Gastroesophageal sphincter (tissue), 4 donors: ENCODE measurements around the gene CCT2. TPM values are rescaled to one million over a fixed set of nuclear protein-coding genes. Genes with fewer than 3 reads are reported as not detected.

Experiments
- ATAC-seq: fragments of 150-250 bp; one replicate; pipeline ENCODE4 v1.9.1; 2016; ENCODE audit warnings: mild to moderate bottlenecking, moderate library complexity
- H3K27ac ChIP-seq, 4 donors: fragments of 200-600 bp; sonication (generic) in 3 of 4; 1 replicate in 3 of 4; 2 replicates in 1 of 4; pipeline ENCODE4 v1.5.1; 2016 to 2019
- H3K27me3 ChIP-seq: fragments of 200-600 bp; sonication (generic); one replicate; pipeline ENCODE4 v1.5.1; 2019
- H3K36me3 ChIP-seq, 2 donors: fragments of 200-600 bp; sonication (generic); one replicate each; pipeline ENCODE4 v1.5.1; 2019; ENCODE audit warnings: control low read depth in 1 of 2
- H3K4me1 ChIP-seq, 3 donors: fragments of 200-600 bp; sonication (generic); 1 replicate in 2 of 3; 2 replicates in 1 of 3; pipeline ENCODE4 v1.5.1; 2016 to 2019; ENCODE audit warnings: control low read depth in 2 of 3
- H3K4me3 ChIP-seq, 2 donors: fragments of 200-600 bp; sonication (generic); one replicate each; pipeline ENCODE4 v1.5.1; 2019; ENCODE audit warnings: mild to moderate bottlenecking in 1 of 2, moderate library complexity in 1 of 2
- H3K9me3 ChIP-seq, 3 donors: fragments of 200-600 bp; sonication (generic); one replicate each; pipeline ENCODE4 v1.5.1; 2017 to 2019; ENCODE audit warnings: control low read depth in 2 of 3
- EP300 ChIP-seq: sonication (generic); formaldehyde crosslinking; IDR thresholded peaks from one replicate; pipeline ENCODE4 v1.6.1; 2017; ENCODE audit warnings: antibody characterized with exemption, mild to moderate bottlenecking
- POLR2A ChIP-seq, 2 donors: fragments of 450-650 bp; IDR thresholded peaks; one replicate each; pipeline ENCODE4 v1.6.1; 2017; ENCODE audit warnings: antibody characterized with exemption in 2 of 2, mild to moderate bottlenecking in 2 of 2, moderate library complexity in 1 of 2
- POLR2AphosphoS5 ChIP-seq: sonication (generic); formaldehyde crosslinking; IDR thresholded peaks from one replicate; pipeline ENCODE4 v1.6.1; 2017; ENCODE audit warnings: antibody characterized with exemption
- WGBS, 2 donors: methylation state at CpG; one replicate each; pipeline ENCODE4 v1.1.5; 2018; ENCODE audit warnings: low coverage in 1 of 2; 5-methylcytosine and 5-hydroxymethylcytosine counted together
- total RNA-seq, 4 donors: library from RNA; depleted of rRNA; stranded (reverse); fragments of >200 nt; gene quantifications; one replicate each; pipeline ENCODE4 v1.1.0, GENCODE V29; 2016
- TF ChIP-seq, protein P1 (sequence below), 4 experiments: fragments of 200-600 bp in 2 of 4; fragments of 450-650 bp in 2 of 4; sonication (generic) in 1 of 4; IDR thresholded peaks; one replicate each; pipeline ENCODE4 v1.5.1; 2017 to 2019; ENCODE audit warnings: antibody characterized with exemption in 4 of 4, mild to moderate bottlenecking in 2 of 4, moderate library complexity in 2 of 4

Gene CCT2
- total RNA-seq, 4 donors from 2014 or later, result 95.4 to 125 (median 110) TPM

DNA sequence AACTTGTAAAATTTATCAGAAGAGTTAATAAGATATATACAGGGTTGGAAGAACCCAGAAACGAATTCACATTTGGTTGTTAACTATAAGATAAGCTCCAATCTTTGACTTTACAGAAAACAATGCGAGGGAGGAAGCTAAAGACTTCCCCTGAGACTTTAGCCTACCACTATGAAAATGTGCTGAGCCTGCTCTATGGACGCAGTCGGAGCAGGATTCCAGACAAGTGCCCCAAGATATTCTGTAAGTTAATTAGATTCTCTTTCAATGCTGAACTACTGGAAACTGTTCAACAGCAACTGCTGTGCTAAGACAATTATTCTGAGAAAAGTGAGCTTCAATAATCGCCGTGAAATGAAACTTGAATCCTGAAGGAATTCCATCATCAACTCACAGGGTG is 33.8 kb downstream of the CCT2 start:
- ATAC-seq, result no peak
- no peaks in the 10 kb centered on the region for H3K9me3 ChIP-seq
- no peak overlapping the region for H3K27ac ChIP-seq
- 56 to 70% methylated on average over 6 of the region's 6 CpGs for WGBS, 2 donors
- H3K27me3 ChIP-seq, result no peaks in the 10 kb centered on the region
- H3K4me1 ChIP-seq, result no peaks in the 10 kb centered on the region
- H3K36me3 ChIP-seq, result no peaks in the 10 kb centered on the region
- H3K4me3 ChIP-seq, result no peak overlapping the region
- no peak for TF ChIP-seq POLR2AphosphoS5
- no peak for TF ChIP-seq POLR2A (IDR thresholded peaks at IDR 0.05)
- TF ChIP-seq, protein P1, sequence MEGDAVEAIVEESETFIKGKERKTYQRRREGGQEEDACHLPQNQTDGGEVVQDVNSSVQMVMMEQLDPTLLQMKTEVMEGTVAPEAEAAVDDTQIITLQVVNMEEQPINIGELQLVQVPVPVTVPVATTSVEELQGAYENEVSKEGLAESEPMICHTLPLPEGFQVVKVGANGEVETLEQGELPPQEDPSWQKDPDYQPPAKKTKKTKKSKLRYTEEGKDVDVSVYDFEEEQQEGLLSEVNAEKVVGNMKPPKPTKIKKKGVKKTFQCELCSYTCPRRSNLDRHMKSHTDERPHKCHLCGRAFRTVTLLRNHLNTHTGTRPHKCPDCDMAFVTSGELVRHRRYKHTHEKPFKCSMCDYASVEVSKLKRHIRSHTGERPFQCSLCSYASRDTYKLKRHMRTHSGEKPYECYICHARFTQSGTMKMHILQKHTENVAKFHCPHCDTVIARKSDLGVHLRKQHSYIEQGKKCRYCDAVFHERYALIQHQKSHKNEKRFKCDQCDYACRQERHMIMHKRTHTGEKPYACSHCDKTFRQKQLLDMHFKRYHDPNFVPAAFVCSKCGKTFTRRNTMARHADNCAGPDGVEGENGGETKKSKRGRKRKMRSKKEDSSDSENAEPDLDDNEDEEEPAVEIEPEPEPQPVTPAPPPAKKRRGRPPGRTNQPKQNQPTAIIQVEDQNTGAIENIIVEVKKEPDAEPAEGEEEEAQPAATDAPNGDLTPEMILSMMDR (IDR thresholded peaks at IDR 0.05), result no peak
- TF ChIP-seq EP300, result no peak

DNA sequence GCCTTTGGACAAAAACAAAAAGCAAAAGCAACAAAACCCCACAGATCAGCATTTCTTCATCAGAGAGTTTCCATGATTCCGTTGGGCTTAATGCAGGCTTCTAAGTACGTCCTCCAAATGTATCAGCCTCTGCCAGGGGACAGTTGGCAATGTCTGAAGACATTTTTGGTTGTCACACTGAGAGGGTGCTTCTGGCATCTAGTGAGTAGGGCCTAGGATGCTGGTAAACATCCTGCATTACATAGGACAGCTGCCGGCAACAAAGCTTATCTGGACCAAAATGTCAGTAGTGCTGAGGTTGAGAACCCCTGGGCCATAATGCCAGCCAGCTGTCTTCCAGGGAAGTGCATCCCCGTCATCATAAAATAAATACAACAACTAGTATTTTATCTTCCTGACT is 34.8 kb downstream of the CCT2 start:
- ATAC-seq, result no peak
- 29 to 76% methylated on average over 1 to 3 of the region's 4 CpGs for WGBS, 2 donors
- no peak overlapping the region for H3K27ac ChIP-seq
- H3K27me3 ChIP-seq, result no peaks in the 10 kb centered on the region
- no peak overlapping the region for H3K4me3 ChIP-seq
- no peaks in the 10 kb centered on the region for H3K9me3 ChIP-seq
- TF ChIP-seq, protein P1 (IDR thresholded peaks at IDR 0.05), result no peak
- TF ChIP-seq POLR2A (IDR thresholded peaks at IDR 0.05) (no peak), POLR2AphosphoS5 (no peak), EP300 (no peak)
- no peaks in the 10 kb centered on the region for H3K4me1 ChIP-seq
- H3K36me3 ChIP-seq, result no peaks in the 10 kb centered on the region

DNA sequence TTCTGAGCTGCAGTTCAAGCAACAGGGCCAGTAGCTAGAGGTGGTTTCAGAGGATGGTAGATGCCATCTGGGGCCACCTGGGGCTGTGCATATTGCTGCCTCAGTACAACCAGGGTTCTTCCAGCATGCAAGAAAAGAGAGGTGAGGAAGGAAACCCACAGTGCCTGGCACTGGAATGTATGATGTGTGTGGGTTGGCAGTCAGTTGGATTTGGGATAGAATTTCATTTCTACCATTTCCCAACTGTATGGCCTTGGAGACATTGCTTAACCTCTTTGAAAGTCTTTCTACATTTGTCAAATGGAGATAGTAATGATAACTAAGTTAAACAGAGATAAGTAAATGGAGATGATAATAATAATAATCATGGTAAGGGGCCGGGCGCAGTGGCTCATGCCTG is 35.7 kb downstream of the CCT2 start:
- Histone ChIP-seq H3K4me3 (no peak overlapping the region), H3K27ac (no peak overlapping the region), H3K36me3 (no peaks in the 10 kb centered on the region), H3K4me1 (no peaks in the 10 kb centered on the region), H3K9me3 (no peaks in the 10 kb centered on the region), H3K27me3 (no peaks in the 10 kb centered on the region)
- TF ChIP-seq, protein P1 (IDR thresholded peaks at IDR 0.05), result no peak
- no peak for TF ChIP-seq POLR2A (IDR thresholded peaks at IDR 0.05)
- TF ChIP-seq POLR2AphosphoS5, result no peak
- TF ChIP-seq EP300, result no peak
- 58 to 100% methylated on average over 1 to 2 of the region's 2 CpGs for WGBS, 2 donors
- no peak for ATAC-seq

DNA sequence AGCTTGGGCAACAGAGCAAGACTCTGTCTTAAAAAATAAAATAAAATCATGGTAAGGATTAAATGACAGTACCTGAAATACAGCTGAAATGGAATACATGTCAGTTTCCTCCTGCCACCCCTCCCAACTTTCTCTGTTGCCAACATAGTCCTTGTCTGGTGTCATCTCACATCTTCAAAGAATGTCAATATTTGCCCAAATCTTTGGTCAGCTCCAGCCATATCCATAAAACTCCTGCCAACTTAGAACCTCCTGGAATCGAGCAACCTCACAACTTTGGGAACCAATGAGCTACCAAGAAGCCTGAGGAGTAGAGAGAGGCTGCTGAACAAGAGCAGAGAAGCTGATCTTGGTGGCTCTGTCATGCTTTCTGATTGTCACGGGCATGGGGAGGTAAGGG is 36.3 kb downstream of the CCT2 start:
- H3K27me3 ChIP-seq, result no peaks in the 10 kb centered on the region
- no peak for TF ChIP-seq POLR2A (IDR thresholded peaks at IDR 0.05)
- no peak for TF ChIP-seq POLR2AphosphoS5
- no peak for TF ChIP-seq EP300
- TF ChIP-seq, protein P1 (IDR thresholded peaks at IDR 0.05), result no peak
- H3K4me1 ChIP-seq, result no peaks in the 10 kb centered on the region
- no peak for ATAC-seq
- 83 to 91% methylated on average over 1 to 2 of the region's 2 CpGs for WGBS, 2 donors
- no peak overlapping the region for H3K4me3 ChIP-seq
- H3K27ac ChIP-seq, result no peak overlapping the region
- no peaks in the 10 kb centered on the region for H3K36me3 ChIP-seq
- no peaks in the 10 kb centered on the region for H3K9me3 ChIP-seq

DNA sequence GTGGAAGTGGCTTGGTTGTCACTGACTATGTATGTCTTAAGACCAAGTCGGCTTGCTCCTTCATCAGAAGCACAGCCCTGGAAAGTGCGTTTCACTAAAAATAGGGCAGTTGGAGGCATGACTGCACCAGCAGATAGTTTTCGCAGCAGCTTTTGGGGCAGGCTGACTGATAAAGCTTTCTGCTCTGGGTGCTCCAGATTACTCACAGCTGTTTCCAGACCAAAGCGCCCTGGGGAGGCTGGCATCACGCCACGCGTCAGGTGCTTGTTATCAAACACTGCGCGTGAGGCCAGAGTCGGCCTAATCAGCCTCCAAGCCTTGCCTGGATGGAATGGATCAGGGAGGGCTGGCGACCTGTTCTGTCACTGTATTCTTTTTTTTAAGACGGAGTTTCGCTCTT is 38.7 kb downstream of the CCT2 start:
- Histone ChIP-seq H3K27ac (no peak overlapping the region), H3K4me3 (no peak overlapping the region), H3K27me3 (no peaks in the 10 kb centered on the region), H3K4me1 (no peaks in the 10 kb centered on the region), H3K36me3 (no peaks in the 10 kb centered on the region), H3K9me3 (no peaks in the 10 kb centered on the region)
- no peak for ATAC-seq
- TF ChIP-seq EP300 (no peak), POLR2AphosphoS5 (no peak), POLR2A (IDR thresholded peaks at IDR 0.05) (no peak)
- TF ChIP-seq, protein P1 (IDR thresholded peaks at IDR 0.05), result no peak
- WGBS, 2 donors, result 51 to 60% methylated on average over 1 to 13 of the region's 13 CpGs
